K562 (cell line): ENCODE measurements around the gene TMEM45B. TPM values are rescaled to one million over a fixed set of nuclear protein-coding genes. Genes with fewer than 3 reads are reported as not detected.

ENCODE experiments used
- ATAC-seq: fragments of 200-7000 bp; cut with Tn5 transposase; 3 replicates; pipeline ENCODE4 v1.9.1; 2020; ENCODE audit warnings: moderate library complexity
- BruUV-seq: library from RNA; stranded (reverse); fragments of 400-500 nt; replicated peaks from 2 replicates; lab custom pipeline; 2021; lab: Mats Ljungman, UMichigan
- CTCF ChIA-PET: fragments of 300-600 bp; formaldehyde crosslinking; extraction: SDS; loops from one replicate; lab custom pipeline; 2021; ENCODE audit warnings: low intra/inter-chr PET ratio; lab: Yijun Ruan, JAX
- POLR2A ChIA-PET: fragments of 300-600, 350-650 bp; sonication (Branson Sonifier 250); formaldehyde crosslinking; extraction: SDS; loops from one replicate; lab custom pipeline; 2021; ENCODE audit warnings: antibody characterized with exemption, inconsistent platforms; lab: Yijun Ruan, JAX
- DNase-seq, 4 experiments: peaks; one replicate each; pipeline versions ENCODE4 v3.0.0 to v3.0.0-alpha.2; 2011 to 2018; ENCODE audit warnings: low spot score in 3 of 4, mixed read lengths in 3 of 4; ENCODE audit errors: extremely low read depth in 1 of 4
- FAIRE-seq: peaks from 2 replicates; lab custom pipeline; 2011; peaks lifted over from hg19 to GRCh38; lab: Jason Lieb, UNC
- H2AFZ ChIP-seq: 2 replicates; pipeline ENCODE4 v1.6.0; 2011; ENCODE audit warnings: low read depth, low read length, control low read depth, inconsistent platforms
- H3K27ac ChIP-seq: fragments of 200-600 bp; 3 replicates; pipeline ENCODE4 v1.8.0; 2011; ENCODE audit warnings: low read depth, mild to moderate bottlenecking, control low read depth, inconsistent platforms, low read length, moderate library complexity, mixed read lengths; ENCODE audit errors: extremely low read depth
- H3K27me3 ChIP-seq, 2 experiments: fragments of 300-600 bp in 1 of 2; 2 replicates in 1 of 2; 3 replicates in 1 of 2; pipeline versions ENCODE4 v1.6.0 to v1.8.0; 2011; ENCODE audit warnings: inconsistent platforms in 2 of 2, low read length in 2 of 2, mild to moderate bottlenecking in 1 of 2, mixed read lengths in 1 of 2, moderate library complexity in 1 of 2; ENCODE audit not compliant: control insufficient read depth in 2 of 2, insufficient read depth in 2 of 2
- H3K36me3 ChIP-seq: fragments of 300-600 bp; 3 replicates; pipeline ENCODE4 v1.8.0; 2011; ENCODE audit warnings: mild to moderate bottlenecking, low read length, inconsistent platforms; ENCODE audit not compliant: control insufficient read depth, insufficient read depth
- H3K4me1 ChIP-seq, 2 experiments: fragments of 200-600 bp in 1 of 2; replicated peaks in 1 of 2; 2 replicates in 1 of 2; 3 replicates in 1 of 2; pipeline versions ENCODE4 v1.5.1 to v1.8.0; 2011; ENCODE audit warnings: inconsistent platforms in 2 of 2, low read length in 2 of 2, mild to moderate bottlenecking in 1 of 2, mixed read lengths in 1 of 2, moderate library complexity in 1 of 2; ENCODE audit not compliant: control insufficient read depth in 2 of 2, insufficient read depth in 2 of 2
- H3K4me2 ChIP-seq: 2 replicates; pipeline ENCODE4 v1.6.1; 2011; ENCODE audit warnings: low read length, control low read depth, inconsistent platforms, mixed read lengths; ENCODE audit not compliant: insufficient read depth
- H3K4me3 ChIP-seq: fragments of 200-600 bp; sonication (generic), shearing (Covaris generic); 2 replicates; pipeline ENCODE4 v1.5.1; 2016; ENCODE audit warnings: control low read depth, inconsistent platforms
- H3K79me2 ChIP-seq: fragments of 200-600 bp; 3 replicates; pipeline ENCODE4 v1.8.0; 2011; ENCODE audit warnings: low read length, inconsistent platforms; ENCODE audit not compliant: control insufficient read depth, insufficient read depth
- H3K9ac ChIP-seq, 2 experiments: 2 replicates each; pipeline versions ENCODE4 v1.6.0 to v1.6.1; 2011; ENCODE audit warnings: low read depth in 2 of 2, low read length in 2 of 2, control low read depth in 1 of 2, inconsistent platforms in 1 of 2, mild to moderate bottlenecking in 1 of 2, mixed read lengths in 1 of 2; ENCODE audit not compliant: insufficient read depth in 1 of 2
- H3K9me1 ChIP-seq: one replicate; pipeline ENCODE4 v1.6.0; 2011; ENCODE audit warnings: inconsistent platforms, mild to moderate bottlenecking, low read length, moderate library complexity; ENCODE audit not compliant: control insufficient read depth, insufficient read depth
- H3K9me3 ChIP-seq: replicated peaks from 2 replicates; pipeline ENCODE4 v1.5.1; 2011; ENCODE audit warnings: low read depth, low read length, inconsistent platforms; ENCODE audit not compliant: control insufficient read depth, insufficient read depth
- H4K20me1 ChIP-seq: replicated peaks from 2 replicates; pipeline ENCODE4 v1.6.1; 2011; ENCODE audit warnings: low read length, inconsistent platforms, mixed read lengths; ENCODE audit not compliant: control insufficient read depth, insufficient read depth
- RFX1 ChIP-seq: fragments of 450-650 bp; IDR thresholded peaks from 2 replicates; pipeline ENCODE4 v1.6.1; 2016; ENCODE audit warnings: mild to moderate bottlenecking, moderate library complexity
- RHOXF2B ChIP-seq: fragments of 250-450 bp; sonication (Bioruptor Pico); conservative IDR thresholded peaks from 2 replicates; pipeline ENCODE4 v1.5.1; 2021
- THAP12 ChIP-seq: fragments of 250-450 bp; sonication (Bioruptor Pico); IDR thresholded peaks from 2 replicates; pipeline ENCODE4 v1.9.0; 2021; ENCODE audit warnings: mild to moderate bottlenecking, inconsistent platforms
- TRIM28 ChIP-seq: fragments of 450-650 bp; IDR thresholded peaks from 2 replicates; pipeline ENCODE4 v1.6.1; 2017
- ZNF311 ChIP-seq: fragments of 250-450 bp; sonication (Bioruptor Pico); IDR thresholded peaks from 2 replicates; pipeline ENCODE4 v1.4.0; 2020; ENCODE audit warnings: mild to moderate bottlenecking, moderate library complexity
- ZNF780A ChIP-seq: fragments of 250-450 bp; sonication (Bioruptor Pico); IDR thresholded peaks from 2 replicates; pipeline ENCODE4 v1.5.0; 2021; ENCODE audit warnings: mild to moderate bottlenecking
- whole genome bisulfite sequencing: fragments of 100-300 bp; shearing (Covaris generic); methylation state at CpG from one replicate; pipeline ENCODE4 v1.1.6; 2016; ENCODE audit warnings: low coverage, mixed read lengths; ENCODE audit not compliant: insufficient coverage; ENCODE audit errors: missing lambda C conversion rate; 5-methylcytosine and 5-hydroxymethylcytosine counted together
- in situ Hi-C: fragments of 300-500 bp; cut with MboI; formaldehyde crosslinking; loops from 4 replicates; pipeline ENCODE4 v1.15.0; 2018; ENCODE audit warnings: inconsistent platforms, mixed read lengths
- intact Hi-C: fragments of 100-400 bp; cut with micrococcal nuclease; formaldehyde crosslinking; loops from 2 replicates; pipeline ENCODE4 v1.14.2; 2022
- polyA plus RNA-seq, 8 experiments: library from polyadenylated mRNA; depleted of rRNA in 4 of 8; stranded (reverse) in 5 of 8; unstranded in 3 of 8; fragments of >200 nt; fragmentation: Nextera tagmentation in 2 of 8; fragmentation: Illumina TruSeq in 1 of 8; extraction: Ambion mirVana in 2 of 8; extraction: Trizol in 1 of 8; gene quantifications; 2 replicates each; pipeline versions ENCODE4 v1.2.1 to v1.2.3, GENCODE V29; 2011 to 2014; ENCODE audit warnings: inconsistent platforms in 1 of 8, missing spikeins in 1 of 8
- total RNA-seq, 7 experiments: library from RNA; depleted of rRNA in 6 of 7; stranded (reverse); fragments of >200 nt in 6 of 7; fragmentation: Illumina TruSeq in 2 of 7; extraction: Trizol in 2 of 7; gene quantifications; 2 replicates each; pipeline versions ENCODE4 v1.2.1 to v1.2.3, GENCODE V29; 2011 to 2021; ENCODE audit warnings: low replicate concordance in 1 of 7

TMEM45B gene
- total and polyA plus RNA-seq, 9 of the 15 experiments (the other 6 are each of a cell fraction or from before 2014, with no cell fraction given) = 0.07 TPM; not detected in 8

DNA sequence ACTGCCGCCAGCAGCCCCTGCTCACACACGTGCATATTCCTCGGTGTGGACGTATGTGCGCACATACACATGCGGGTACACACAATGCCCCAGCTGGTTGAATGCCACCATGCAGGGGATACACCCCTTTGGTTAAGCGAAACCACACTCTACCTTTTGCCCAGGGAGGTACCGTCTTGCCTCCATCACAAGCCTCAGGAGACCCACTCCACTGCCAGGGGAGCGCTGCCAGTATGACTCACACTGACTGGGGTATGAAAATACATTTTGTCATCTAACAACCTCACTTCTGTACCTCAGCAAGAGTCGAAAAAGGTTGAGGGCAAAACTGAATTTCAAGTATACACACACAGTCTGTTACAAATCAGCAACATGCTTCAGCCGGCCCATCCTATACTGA is 39.4 kb downstream of the TMEM45B start (continued):
- no peak for TF ChIP-seq THAP12 (CRISPR knock-in tag)

DNA sequence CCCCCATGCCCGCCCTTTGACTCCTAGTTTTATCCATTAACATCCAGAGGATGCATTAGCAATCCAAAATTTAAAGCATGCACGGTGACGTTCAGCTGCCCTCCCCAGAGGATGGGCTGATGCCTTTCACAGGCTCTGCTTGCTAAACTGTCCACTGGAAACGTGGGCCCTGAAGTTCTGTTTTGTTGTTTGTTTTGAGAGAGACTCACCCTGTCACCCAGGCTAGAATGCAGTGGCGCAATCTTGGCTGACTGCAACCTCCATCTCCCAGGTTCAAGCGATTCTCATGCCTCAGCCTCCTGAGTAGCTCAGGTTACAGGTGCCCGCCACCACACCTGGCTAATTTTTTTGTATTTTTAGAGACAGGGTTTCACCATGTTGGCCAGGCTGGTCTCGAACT is 40.4 kb downstream of the TMEM45B start:
- Histone ChIP-seq H3K27me3 (peaks cover 34 to 40% of the 10 kb centered on the region in 2 experiments; a peak in 4 of 5 replicates), H4K20me1 (no peaks in the 10 kb centered on the region), H3K79me2 (no peaks in the 10 kb centered on the region), H3K4me2 (no peak overlapping the region), H3K9me1 (no peaks in the 10 kb centered on the region), H3K27ac (no peak overlapping the region), H3K4me1 (no peaks in the 10 kb centered on the region), H2AFZ (no peak overlapping the region), H3K4me3 (no peak overlapping the region), H3K36me3 (peaks cover 11% of the 10 kb centered on the region; the same call in 1 of the 3 replicates), H3K9ac (no peak overlapping the region), H3K9me3 (no peaks in the 10 kb centered on the region)
- no TSS peak for BruUV-seq
- FAIRE-seq (no peak), ATAC-seq (no peak), DNase-seq (no peak)
- intact Hi-C loops = no loop called here
- in situ Hi-C loops = no loop called here
- ChIA-PET POLR2A (no interaction called here), CTCF (no interaction called here)
- 25% methylated on average over 8 of the region's 8 CpGs for WGBS
- TF ChIP-seq ZNF311 (CRISPR knock-in tag) (no peak), RFX1 (no peak), TRIM28 (no peak), RHOXF2B (CRISPR knock-in tag) (no peak), ZNF780A (CRISPR knock-in tag) (no peak)
